Activated effector memory CD4-positive, alpha-beta T cell treated with anti-CD3 and anti-CD28 coated beads, Interleukin-2, amount 50 U/mL, for 16 hours (primary cell): ENCODE measurements around the gene MYO15A.
"Not testable (repeated sequence)": the region's sequence is repeated elsewhere in the genome, so short reads cannot be mapped to it uniquely, and the experiment has no call there.

ENCODE experiments used
- DNase-seq: peaks from one replicate; pipeline ENCODE4 v3.0.0-alpha.2; 2020

Gene MYO15A

DNA sequence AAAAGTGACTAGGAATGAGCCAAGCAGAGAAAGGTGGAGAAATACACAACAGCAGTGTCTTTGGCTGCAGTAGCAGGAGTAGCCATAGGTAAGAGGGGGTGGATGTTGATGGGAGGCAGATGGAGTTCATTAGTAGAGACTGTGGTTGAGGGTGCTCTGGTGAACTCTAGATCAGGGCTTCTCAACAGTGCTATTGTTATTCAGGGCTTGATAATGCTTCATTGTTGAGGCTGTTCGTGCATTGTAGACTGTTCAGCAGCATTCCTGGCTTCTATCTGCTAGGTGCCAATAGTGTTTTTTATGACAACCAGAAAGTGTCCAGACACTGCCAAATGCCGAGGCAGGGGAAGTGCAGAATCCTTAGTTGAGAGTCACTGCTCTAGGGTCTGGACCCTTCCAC lies 78.7 kb downstream of the MYO15A start:
- no peak for DNase-seq

DNA sequence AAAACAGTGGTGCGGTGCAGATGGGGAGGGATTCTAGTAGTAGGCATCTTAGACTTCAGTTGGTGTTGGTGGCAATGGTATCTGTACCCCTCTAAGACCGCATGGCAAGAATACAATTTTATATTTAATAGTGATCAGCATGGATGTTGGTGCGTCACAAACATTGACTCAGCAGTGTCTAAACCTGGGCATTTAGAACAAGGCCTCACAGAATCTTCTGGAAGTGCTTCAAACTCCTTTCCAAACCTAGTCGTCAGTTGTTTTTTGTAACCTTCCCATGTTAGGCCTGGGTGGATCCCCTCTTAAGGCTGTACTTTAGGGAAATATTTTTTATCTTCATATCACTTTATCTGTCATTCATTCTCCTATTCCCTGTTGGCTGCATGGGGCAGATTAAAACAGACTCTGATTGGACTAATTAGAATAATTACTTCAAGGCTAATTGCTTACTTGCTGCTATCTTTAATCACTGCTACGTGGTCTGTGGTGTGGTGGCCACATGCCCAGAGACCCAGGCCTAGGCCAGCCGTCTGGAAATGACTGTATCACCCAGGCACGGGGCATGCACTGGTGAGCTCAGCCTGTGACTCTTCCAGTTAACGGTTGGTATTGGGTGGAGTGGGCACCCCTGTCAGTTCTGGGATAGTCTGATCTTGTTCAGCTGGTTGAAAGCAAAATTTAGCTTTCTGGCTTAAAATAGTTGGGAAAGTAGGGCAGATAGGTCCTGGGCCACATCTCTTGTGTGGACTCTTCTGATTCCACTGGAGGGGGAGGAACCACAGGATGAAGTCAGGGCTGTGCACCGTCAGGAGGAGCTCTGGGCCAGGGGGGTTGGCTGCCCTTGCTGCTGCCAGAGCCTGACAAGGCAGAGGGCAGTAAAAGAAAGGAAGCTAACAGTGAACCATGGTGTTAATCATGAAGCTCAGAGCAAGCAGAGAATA lies 79.5 kb downstream of the MYO15A start:
- DNase-seq, result peak; percentile 64

DNA sequence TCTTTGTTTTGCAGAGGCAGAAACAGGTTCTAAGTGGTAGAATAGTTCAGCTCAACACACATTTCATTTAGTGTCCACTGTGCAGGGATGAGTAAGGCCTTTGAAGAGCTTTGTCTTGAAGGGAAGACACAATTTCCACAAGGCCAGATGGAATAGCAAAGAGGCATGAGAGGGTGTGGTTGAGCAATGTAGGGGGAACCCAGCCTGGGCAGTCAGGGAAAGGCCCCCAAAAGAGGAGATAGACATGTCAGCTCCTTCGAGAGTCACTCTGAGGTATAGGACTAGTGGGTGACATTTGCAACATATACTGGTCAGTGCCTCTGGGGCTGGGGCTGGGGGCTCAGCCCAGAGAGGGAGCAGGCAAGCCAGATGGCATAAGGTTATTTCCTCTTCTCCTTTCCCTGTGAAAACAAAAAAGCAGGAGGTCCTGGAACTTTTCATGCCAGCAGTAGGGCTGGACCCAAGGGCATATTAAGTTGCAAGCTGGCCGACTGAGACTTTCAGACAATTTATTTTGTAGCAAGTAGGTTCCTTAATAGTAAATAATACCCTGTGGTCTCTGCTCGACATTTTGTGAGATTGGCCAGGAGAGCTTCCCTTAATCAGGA lies 82.2 kb downstream of the MYO15A start:
- DNase-seq, result no peak

DNA sequence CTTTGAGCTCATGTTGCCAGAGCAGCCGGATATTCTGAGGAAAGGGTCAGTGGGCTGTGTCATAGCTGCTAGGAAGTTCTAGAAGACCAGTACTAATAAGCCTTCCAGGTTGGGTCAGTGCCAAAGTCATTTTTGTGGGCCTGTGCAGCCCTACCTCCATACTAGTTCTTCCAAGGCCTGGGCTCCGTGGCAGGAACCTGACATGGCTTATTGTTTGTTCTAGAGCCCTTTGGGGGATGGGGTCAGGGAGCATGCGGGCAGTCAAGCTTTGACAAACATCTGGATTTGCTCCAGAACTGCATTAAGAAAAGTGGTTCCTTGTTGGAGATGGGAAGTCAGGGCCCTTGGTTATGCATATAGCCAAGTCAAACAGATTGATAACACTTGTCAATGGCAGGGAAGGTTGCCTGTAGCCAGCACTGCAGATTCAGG lies 82.7 kb downstream of the MYO15A start:
- DNase-seq, result no peak

DNA sequence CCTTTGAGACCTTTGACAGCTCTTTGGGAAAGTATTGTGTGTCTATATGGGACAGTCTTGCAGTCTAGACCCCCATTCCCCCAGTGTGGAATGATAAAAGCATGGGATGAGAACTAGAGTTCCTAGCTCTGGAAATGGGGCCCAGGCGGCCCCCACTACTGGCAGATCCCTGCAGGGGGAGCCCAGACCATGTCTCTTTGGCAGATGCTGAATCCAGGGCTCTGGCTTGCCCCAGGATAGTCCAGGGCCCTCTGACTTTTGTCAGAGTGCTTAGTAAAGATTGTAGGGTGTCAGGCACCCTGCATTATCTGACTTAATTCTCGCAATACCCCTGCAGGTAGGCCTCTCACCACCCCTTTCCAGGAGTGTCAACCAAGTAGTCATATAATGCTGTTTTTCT lies 83.4 kb downstream of the MYO15A start:
- DNase-seq, result no peak

DNA sequence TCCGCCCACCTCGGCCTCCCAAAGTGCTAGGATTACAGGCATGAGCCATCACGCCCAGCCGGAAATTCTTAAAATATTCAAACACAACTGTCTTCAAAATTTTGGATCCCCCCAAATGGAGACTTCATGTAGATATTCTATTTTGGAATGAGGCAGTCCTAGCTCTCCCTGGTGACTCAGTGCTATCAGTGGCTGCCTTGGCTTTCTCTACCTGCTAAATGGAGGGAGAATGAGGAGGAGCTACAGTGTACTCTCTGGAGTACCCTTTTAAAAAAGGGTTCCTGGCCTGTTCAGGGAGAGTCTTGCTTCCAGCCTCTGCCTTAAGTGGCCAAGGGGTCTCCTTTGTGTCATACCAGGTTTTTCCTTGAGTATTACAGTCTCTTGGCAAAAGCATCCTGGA lies 85.8 kb downstream of the MYO15A start:
- no peak for DNase-seq

DNA sequence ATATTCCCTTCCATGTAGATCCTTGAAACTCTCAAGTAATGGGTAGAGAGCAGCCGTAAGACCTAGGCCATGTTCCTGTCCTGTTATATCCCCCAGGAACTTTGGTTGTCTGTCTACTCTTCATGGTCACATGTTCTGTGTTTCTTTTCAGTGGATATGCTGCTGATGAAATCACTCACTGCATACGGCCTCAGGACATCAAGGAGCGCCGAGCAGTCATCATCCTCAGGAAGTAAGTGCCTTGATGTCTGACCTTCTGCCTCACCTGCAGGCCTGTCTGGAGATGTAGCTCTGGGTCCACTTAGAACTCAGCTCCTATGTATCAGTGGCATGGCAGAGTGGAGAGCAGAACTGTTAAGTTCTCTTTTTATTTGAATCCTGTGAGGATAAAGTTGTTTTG lies 86.2 kb downstream of the MYO15A start:
- DNase-seq, result no peak

DNA sequence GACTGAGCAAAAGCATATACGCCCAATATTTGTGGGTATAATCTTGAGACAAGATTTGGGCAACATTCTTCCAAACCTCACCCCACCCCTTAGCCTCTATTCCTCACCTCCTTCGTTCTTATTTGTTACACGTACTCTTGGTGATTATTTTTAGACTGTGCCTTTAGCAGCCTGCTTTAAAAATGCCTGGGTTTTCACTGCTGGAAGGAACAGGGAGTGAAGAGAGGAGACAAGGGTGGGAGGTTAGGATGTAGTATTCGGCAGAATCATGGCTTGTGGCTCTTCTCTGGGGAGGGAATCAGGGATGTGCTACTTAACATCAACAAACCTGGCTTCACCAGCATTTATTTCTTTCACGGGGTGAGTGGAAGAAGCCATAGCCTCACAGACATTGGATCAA lies 86.7 kb downstream of the MYO15A start:
- no peak for DNase-seq

DNA sequence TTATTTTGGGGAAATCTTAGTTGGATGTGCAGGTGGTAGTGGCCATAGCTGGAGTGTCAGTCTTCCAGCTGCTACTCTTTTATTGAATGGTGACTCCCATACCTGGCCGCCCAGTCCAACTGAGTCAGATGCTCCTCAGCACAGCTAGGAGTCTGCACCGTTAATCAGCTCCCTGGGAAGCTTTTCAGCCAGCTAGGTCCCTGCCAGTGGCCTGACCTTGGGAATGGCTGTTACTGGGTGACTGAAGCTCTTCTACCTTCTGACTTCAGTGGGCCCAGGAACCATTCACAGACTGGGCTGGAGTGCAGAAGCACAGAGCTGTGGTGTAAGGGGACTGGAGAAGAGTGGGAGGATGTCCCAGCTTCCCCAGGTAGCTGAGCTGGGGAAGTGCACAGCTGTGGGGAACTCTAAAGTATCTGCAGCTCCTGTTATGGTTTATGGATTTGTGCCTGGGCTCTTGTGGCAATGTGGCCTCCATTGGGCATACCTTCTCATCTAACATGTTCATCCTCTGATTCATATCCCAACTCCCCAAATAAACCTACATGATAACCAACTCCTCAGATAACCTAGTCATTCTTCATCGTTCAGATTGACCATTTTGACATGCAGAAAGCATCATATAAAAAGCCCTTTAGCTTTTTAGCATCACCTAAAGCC lies 89.1 kb downstream of the MYO15A start:
- DNase-seq, result no peak

DNA sequence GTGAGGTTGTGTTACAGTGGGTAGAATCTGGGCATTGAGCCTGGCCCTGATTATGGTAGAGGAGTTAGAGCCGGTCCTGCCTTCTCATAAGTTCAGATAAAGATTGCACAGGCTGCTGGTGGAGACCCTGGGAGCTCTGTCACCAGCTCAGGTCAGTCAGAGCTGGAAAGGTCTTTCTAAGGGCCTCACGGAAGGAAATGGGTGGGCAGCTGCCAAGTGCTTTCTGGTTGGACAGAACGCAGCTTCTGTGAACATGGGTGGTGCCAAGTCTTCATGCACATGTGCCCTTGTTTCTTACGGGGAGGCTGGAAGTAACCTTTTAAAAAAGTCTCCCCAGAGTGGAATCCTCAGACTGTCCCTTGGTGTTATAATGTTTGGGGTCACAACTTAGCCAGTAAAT lies 90.0 kb downstream of the MYO15A start:
- no peak for DNase-seq

DNA sequence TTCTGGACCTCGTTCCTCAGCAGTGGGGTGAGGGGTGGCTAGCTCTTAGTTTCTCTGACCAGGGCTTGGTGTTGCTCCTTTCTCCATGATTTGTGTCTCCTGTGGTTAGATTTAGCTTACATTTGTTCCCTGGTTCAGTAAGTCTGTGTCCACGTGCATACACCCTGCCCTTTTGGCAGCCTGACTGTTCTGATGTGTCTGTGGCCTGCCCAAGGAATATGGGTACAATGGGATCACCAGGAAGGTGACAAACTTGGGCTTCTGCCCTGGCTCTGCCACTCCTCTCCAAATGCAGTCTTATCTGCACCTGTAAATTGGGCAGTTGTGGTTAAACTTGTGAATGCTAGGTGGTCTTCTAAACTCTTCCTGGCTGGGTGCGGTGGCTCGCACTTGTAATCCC lies 92.6 kb downstream of the MYO15A start:
- no peak for DNase-seq

DNA sequence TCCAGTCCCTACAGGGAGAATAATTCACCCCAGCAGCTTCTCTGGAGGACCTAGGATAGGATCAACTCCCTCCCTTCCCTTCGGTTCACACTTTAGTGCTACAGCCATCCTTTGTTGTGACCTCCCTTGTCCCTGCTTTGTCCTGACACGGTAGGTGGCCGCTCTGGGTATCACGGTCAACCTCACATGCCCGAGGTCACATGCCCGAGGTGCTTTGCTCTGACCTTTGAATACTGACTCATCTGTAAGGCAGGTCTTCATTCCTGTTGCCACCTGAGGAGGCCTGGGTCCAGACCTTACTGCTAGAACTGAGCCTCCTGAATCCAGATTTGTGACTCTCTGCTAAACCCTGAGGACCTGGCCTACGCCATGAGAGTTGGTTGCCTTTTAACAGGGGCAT lies 94.8 kb downstream of the MYO15A start:
- DNase-seq, result no peak

DNA sequence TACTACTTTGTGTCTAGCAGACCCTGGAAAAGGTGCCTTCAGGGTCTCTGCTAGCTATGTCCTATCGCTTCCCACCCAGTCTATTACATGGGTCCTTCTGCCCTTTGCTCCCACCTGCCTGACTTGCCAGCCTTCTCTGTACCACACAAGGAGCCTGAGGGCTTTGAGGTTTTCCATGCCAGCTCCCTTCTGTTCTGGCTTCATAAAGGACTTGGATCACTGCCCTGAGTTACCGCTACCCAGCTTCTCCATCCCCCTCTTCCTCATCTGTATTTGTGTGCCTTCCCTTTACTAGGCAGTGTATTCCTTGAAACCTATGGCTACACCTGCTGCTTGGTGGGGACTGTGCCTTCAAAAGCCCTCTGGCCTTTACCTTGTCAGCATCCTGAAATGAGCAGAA lies 97.3 kb downstream of the MYO15A start:
- no peak for DNase-seq

DNA sequence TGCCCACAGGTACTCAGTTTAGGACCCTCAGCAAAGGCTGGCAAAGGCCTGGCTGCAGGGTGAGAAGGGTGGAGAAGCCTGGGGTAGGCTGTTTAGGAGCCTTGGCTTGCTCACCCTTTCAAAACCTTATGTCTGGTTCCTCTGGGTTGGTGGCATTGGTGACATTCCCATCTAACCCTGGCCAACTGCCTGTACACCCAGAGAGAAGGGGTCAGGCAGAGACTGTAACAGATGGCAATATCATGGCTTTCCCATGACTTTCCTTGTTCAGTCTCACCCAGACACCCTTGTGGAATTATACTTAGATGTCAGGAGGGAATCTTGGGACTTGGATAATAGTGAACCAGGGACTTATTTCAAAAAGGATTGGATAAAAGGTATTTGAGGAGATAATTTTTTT lies 98.4 kb downstream of the MYO15A start:
- DNase-seq, result no peak

DNA sequence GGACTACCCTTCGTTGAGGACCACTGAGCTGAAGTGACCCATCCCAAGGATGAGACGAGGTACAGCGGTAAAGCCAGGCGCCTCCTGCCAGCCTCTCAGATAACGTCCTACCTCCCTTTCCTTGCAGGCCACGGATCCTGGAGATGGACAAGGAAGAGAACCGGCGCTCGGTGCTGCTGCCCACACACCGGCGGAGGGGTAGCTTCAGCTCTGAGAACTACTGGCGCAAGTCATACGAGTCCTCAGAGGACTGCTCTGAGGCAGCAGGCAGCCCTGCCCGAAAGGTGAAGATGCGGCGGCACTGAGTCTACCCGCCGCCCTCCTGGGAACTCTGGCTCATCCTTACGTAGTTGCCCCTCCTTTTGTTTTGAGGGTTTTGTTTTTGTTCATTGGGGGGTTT lies 99.5 kb downstream of the MYO15A start:
- no peak for DNase-seq

DNA sequence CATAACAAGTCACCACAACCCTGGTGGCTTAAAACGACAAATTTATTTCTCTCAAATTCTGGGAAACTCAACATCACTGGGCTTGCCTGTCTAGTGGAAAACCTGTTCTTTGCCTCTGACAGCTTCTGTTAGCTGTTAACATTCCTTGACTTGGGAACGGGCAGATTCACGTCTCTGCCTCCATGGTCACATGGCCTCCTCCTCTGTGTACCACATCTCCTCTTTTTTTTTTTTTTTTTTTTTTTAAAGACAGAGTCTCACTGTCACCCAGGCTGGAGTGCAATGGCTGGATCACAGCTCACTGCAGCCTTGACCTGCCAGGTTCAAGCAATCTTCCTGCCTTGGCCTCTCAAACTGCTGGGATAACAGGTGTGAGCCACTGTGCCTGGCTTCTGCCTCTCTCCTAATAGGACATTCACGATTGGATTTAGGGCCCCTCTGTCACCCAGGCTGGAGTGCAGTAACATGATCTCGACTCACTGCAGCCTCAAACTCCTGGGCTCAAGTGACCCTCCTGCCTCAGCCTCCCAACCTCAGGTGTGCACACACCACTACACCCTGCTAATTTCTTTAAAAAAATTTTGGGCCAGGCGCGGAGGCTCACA lies 105.2 kb downstream of the MYO15A start:
- no peak for DNase-seq

DNA sequence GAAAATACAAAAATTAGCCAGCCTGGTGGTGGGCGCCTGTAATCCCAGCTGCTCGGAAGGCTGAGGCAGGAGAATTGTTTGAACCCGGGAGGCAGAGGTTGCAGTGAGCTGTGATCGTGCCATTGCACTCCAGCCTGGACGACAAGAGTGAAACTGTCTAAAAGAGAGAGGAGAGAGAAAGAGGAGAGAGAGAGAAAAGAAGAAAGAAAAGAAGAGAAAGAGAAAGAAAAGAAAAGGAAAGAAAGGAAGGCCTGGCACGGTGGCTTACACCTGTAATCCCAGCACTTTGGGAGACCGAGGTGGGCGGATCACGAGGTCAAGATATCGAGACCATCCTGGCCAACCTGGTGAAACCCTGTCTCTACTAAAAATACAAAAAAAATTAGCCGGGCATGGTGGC lies 108.3 kb downstream of the MYO15A start:
- DNase-seq, result not testable (repeated sequence)

DNA sequence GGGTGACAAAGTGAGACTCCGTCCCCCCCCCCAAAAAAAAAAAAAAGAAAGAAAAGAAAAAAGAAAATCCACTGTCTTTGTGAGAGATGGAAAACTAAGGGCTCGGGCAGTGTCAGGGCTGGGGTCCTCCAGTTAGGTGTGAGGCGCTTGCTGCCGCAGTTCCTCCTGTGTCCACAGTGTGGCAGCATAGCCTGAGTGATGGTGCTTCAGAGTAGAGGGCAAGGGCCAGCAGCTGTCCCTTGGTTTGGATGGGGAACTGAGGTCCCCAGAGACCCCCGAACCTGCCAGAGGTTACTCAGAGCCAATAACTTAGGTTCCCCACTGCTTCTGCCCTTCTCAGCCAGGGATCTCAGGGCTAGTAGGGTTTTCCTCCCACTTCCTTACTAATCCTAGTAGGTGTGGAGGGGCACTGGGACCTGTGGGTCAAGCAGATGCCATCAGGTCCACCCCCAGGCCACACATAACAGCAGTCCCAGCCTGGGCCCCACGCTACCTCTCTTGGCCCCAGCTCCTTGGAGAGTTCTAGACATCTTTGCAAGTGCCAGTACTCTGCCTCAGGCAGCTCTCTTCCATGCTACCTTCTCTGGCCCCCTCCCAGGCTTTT lies 109.0 kb downstream of the MYO15A start:
- peak; percentile 91 for DNase-seq

DNA sequence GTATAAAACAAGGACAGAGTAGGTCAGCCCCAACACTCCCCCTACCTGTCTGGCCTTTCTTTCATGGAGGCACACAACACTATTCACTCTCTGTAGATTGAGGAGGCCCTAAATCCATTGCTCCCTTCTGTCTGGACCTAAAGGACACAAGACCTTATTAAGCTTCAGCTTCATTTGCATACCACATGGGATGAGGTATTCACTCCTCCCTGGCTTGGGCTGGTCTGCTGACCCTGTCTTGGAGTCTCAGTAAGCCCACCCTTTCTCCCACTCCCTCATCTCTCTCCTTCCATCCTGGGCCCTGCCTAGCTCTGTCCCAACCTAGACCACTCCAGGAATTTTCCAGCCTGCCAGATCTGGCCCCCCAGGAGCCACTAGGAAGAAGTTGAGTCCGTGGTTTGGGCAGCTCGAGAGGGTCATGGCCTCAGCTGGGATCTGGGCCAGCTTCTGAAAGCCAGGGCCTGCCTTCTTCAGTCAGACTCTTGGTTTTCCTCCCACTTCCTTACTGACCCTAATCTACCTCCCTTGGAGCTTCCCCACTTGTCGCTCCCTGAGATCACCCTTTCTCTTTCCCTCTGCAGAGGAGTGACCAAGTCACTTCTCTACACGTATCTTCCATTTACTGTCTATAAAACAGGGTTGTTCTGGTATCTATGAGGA lies 110.3 kb downstream of the MYO15A start:
- no peak for DNase-seq

DNA sequence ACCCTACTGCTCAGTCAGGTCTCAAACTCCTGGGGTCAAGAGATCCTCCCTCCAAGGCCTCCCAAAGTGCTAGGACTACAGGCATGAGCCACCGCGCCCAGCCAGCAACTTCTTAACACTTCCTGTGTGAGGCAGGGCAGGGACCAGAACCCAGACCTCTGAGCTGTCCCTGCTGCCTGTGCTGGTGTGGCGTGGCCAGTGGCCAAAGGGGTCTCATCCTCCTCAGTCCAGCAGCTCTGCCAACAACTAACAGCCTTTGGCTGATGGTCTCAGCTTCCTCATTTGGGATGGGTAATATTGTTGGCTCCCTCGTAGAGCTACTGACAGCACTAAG lies 115.5 kb downstream of the MYO15A start:
- no peak for DNase-seq

DNA sequence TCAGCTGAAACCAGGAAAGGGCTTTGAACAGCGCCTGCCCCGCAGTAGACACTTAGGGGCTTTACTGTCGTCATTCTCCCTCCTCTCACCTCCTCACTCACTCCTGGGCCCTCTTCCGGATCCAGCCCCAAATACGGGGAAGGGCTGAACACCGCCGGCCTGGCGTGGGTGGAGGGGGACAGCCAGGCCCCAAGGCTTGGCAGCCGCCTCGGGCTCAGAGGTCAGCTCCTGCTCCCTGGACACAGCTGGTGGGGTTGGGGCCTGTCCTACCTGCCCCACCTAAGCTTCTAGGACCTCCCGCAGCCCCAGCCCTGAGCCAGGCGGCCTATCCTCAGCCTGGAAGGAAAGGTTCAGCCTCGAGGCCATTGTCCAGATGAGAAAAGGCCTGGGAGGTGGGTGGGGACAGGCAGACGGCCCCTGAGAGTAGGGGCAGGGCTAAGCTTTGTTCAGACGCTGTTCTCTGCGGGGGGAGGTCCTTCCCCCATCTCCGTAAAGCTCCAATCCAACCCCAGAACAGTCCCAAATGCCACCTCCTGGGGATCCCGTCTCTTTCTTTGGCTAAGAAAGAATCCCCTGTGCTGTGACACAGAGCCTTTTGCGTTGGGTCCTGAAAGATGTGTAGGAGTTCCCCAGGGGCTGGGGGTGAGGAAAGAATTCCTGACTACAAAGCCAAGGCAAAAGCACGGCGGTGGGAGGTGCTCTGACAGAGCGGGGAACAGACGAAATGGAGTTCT lies 116.0 kb downstream of the MYO15A start:
- DNase-seq, result no peak

DNA sequence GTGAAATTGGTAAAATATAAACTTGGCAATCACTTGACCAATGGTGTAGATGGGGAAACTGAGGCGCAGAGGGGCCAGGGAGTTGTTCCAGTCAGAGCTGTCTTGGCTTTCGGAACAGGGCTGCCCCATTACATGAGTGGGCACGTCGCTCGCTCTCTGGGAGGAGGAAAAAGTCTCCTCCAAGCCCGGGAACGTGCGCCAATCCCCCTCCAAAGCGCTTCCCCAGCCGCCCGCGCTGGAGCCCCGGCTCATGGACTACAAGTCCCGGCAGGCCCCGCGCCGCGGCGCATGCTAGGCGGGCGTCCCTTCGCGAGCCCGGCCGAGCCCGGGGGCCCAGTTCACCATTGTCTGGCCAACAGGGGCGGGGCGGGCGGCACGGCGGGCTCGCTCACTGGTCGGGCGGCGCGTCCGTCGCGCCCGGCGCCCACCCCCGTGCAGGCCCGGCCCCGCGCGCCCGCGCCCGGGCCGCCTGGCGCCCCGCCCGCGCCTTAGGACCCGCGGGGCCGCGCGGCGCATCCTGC lies 116.6 kb downstream of the MYO15A start, which contains the start of gene LLGL1:
LLGL1 (plus strand) TSS at position 515 of the 521 bp plus-strand sequence. CDS start 48 bp downstream, outside the sequence.
- peak; percentile 98 for DNase-seq
